K562 (cell line): ENCODE measurements around the gene RNASEH2C. TPM values are rescaled to one million over a fixed set of nuclear protein-coding genes. Genes with fewer than 3 reads are reported as not detected.

Experiments
- ARID1B ChIP-seq: fragments of 450-650 bp; IDR thresholded peaks from 2 replicates; pipeline ENCODE4 v1.6.1; 2016; ENCODE audit warnings: antibody characterized with exemption, mild to moderate bottlenecking, inconsistent platforms
- BRCA1 ChIP-seq, 2 experiments: fragments of 450-650 bp in 1 of 2; sonication (generic) in 1 of 2; formaldehyde crosslinking in 1 of 2; IDR thresholded peaks; 2 replicates each; pipeline versions ENCODE4 v1.5.0 to v1.6.1; 2017 to 2020; ENCODE audit warnings: mild to moderate bottlenecking in 1 of 2, missing genetic modification reagents in 1 of 2
- CBFA2T3 ChIP-seq: fragments of 450-650 bp; IDR thresholded peaks from 2 replicates; pipeline ENCODE4 v1.6.1; 2017
- CBFB ChIP-seq: sonication (generic); formaldehyde crosslinking; IDR thresholded peaks from 2 replicates; pipeline ENCODE4 v1.4.0; 2020; ENCODE audit warnings: mild to moderate bottlenecking, missing genetic modification reagents
- E2F4 ChIP-seq: sonication (generic); formaldehyde crosslinking; IDR thresholded peaks from 2 replicates; pipeline ENCODE4 v1.8.0; 2022; ENCODE audit warnings: mild to moderate bottlenecking, low read depth, missing genetic modification reagents
- FOXK2 ChIP-seq, 2 experiments: fragments of 450-650 bp; IDR thresholded peaks in 1 of 2; conservative IDR thresholded peaks in 1 of 2; 2 replicates each; pipeline ENCODE4 v1.6.1; 2016; ENCODE audit warnings: low read depth in 2 of 2, mild to moderate bottlenecking in 1 of 2
- HIVEP1 ChIP-seq: fragments of 250-450 bp; sonication (Bioruptor Pico); IDR thresholded peaks from 2 replicates; pipeline ENCODE4 v1.4.0; 2020; ENCODE audit warnings: mild to moderate bottlenecking
- HNRNPK ChIP-seq: fragments of 200-400 bp; formaldehyde crosslinking; IDR thresholded peaks from one replicate; pipeline ENCODE4 v1.6.1; 2018; ENCODE audit warnings: mild to moderate bottlenecking, low read depth, low read length; ENCODE audit not compliant: poor library complexity, severe bottlenecking
- KLF10 ChIP-seq: fragments of 250-450 bp; sonication (Bioruptor Pico); IDR thresholded peaks from 2 replicates; pipeline ENCODE4 v1.6.1; 2021; ENCODE audit warnings: matching md5 sums
- MAX ChIP-seq: sonication (generic); formaldehyde crosslinking; IDR thresholded peaks from 2 replicates; pipeline ENCODE4 v1.9.0; 2022; ENCODE audit warnings: mild to moderate bottlenecking, missing genetic modification reagents
- POLR2B ChIP-seq: fragments of 450-650 bp; IDR thresholded peaks from 2 replicates; pipeline ENCODE4 v1.6.1; 2018; ENCODE audit warnings: low read depth; ENCODE audit not compliant: partially characterized antibody
- RFX5 ChIP-seq: IDR thresholded peaks from 2 replicates; pipeline ENCODE4 v1.6.1; 2011; ENCODE audit warnings: low read depth, mild to moderate bottlenecking, improper control_type of control experiment, low read length
- RNF2 ChIP-seq: sonication (generic); IDR thresholded peaks from 2 replicates; pipeline ENCODE4 v1.6.1; 2016
- SRSF9 ChIP-seq: fragments of 200-400 bp; formaldehyde crosslinking; IDR thresholded peaks from 2 replicates; pipeline ENCODE4 v1.6.1; 2017; ENCODE audit warnings: low read depth, low read length, borderline replicate concordance
- TEAD2 ChIP-seq: fragments of 450-650 bp; IDR thresholded peaks from 2 replicates; pipeline ENCODE4 v1.6.1; 2016; ENCODE audit warnings: missing genetic modification characterization, control low read depth, missing compliant biosample characterization
- ZC3H8 ChIP-seq: fragments of 450-650 bp; IDR thresholded peaks from 2 replicates; pipeline ENCODE4 v1.6.1; 2017
- ZFX ChIP-seq: sonication (generic); formaldehyde crosslinking; IDR thresholded peaks from 2 replicates; pipeline ENCODE4 v1.8.0; 2022; ENCODE audit warnings: mild to moderate bottlenecking, missing genetic modification reagents, moderate library complexity
- ZNF232 ChIP-seq: sonication (generic); formaldehyde crosslinking; IDR thresholded peaks from 2 replicates; pipeline ENCODE4 v1.8.0; 2022; ENCODE audit warnings: mild to moderate bottlenecking, missing genetic modification reagents
- ZNF695 ChIP-seq: fragments of 450-650 bp; formaldehyde crosslinking; IDR thresholded peaks from 2 replicates; pipeline ENCODE4 v1.4.0; 2020; ENCODE audit warnings: mild to moderate bottlenecking, moderate library complexity
- ZNF699 ChIP-seq: fragments of 250-450 bp; sonication (Bioruptor Pico); IDR thresholded peaks from 2 replicates; pipeline ENCODE4 v1.8.0; 2021; ENCODE audit warnings: mild to moderate bottlenecking, moderate library complexity; ENCODE audit not compliant: insufficient replicate concordance
- ZNF778 ChIP-seq: fragments of 450-650 bp; formaldehyde crosslinking; IDR thresholded peaks from 2 replicates; pipeline ENCODE4 v1.4.0; 2020; ENCODE audit warnings: mild to moderate bottlenecking, moderate library complexity
- polyA plus RNA-seq, 8 experiments: library from polyadenylated mRNA; depleted of rRNA in 4 of 8; stranded (reverse) in 5 of 8; unstranded in 3 of 8; fragments of >200 nt; fragmentation: Nextera tagmentation in 2 of 8; fragmentation: Illumina TruSeq in 1 of 8; extraction: Ambion mirVana in 2 of 8; extraction: Trizol in 1 of 8; gene quantifications; 2 replicates each; pipeline versions ENCODE4 v1.2.1 to v1.2.3, GENCODE V29; 2011 to 2014; ENCODE audit warnings: inconsistent platforms in 1 of 8, missing spikeins in 1 of 8
- total RNA-seq, 7 experiments: library from RNA; depleted of rRNA in 6 of 7; stranded (reverse); fragments of >200 nt in 6 of 7; fragmentation: Illumina TruSeq in 2 of 7; extraction: Trizol in 2 of 7; gene quantifications; 2 replicates each; pipeline versions ENCODE4 v1.2.1 to v1.2.3, GENCODE V29; 2011 to 2021; ENCODE audit warnings: low replicate concordance in 1 of 7
- TF ChIP-seq, protein P1 (sequence below): conservative IDR thresholded peaks from 2 replicates; pipeline ENCODE4 v1.6.1; 2011; ENCODE audit warnings: low read depth, mild to moderate bottlenecking, low read length; ENCODE audit not compliant: control insufficient read depth
- TF ChIP-seq, protein P2 (sequence below): fragments of 150-350 bp; conservative IDR thresholded peaks from 2 replicates; pipeline ENCODE4 v1.6.1; 2014; ENCODE audit warnings: low read length
- TF ChIP-seq, protein P3 (sequence below): fragments of 250-450 bp; sonication (Bioruptor Pico); IDR thresholded peaks from 2 replicates; pipeline ENCODE4 v1.9.0; 2021; ENCODE audit warnings: mild to moderate bottlenecking

Gene RNASEH2C
- total and polyA plus RNA-seq, 9 of the 15 experiments (the other 6 are each of a cell fraction or from before 2014, with no cell fraction given), result 5.4 to 78.2 (median 15.6) TPM

DNA sequence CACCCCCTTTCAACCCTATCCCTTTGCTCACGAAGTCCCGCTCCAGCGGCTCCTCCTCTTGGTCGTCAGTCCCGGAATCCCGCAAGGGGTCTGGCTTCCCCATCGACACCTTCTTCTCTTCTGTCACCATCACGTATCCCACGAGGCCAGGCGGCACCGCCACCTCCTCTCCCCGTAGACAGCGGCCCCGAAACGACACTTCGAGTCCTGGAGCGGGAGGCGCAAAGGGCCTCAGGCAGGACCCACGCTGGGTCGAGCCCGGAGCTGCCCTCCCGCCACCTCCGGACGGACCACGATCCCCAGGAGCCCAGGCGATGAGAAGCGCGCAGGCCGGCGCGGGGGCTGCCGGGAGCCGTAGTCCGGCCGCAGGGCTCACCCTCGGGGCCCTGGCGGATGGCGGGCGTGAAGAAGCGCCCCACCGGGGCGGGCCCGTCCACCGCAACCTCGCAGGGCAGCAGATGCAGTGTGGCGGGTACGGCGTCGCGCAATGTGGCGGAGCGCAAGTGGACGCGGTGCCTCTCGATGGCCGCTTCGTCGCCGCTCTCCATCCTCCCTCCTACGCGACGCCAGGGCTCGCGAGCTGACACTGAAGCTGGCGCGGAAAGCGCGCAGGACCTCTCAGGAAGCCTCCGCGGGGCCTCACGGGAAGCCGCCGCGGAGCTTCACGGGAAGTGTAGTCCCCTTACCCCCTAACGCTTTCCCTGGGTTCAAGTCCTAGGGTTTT lies at the start of gene RNASEH2C (continued):
- no peak for TF ChIP-seq ZNF695
- no peak for TF ChIP-seq CBFA2T3
- TF ChIP-seq KLF10 (CRISPR knock-in tag), result no peak
- no peak for TF ChIP-seq RFX5
- TF ChIP-seq, protein P1, sequence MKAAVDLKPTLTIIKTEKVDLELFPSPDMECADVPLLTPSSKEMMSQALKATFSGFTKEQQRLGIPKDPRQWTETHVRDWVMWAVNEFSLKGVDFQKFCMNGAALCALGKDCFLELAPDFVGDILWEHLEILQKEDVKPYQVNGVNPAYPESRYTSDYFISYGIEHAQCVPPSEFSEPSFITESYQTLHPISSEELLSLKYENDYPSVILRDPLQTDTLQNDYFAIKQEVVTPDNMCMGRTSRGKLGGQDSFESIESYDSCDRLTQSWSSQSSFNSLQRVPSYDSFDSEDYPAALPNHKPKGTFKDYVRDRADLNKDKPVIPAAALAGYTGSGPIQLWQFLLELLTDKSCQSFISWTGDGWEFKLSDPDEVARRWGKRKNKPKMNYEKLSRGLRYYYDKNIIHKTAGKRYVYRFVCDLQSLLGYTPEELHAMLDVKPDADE, result peak; percentile 92
- peak; percentile 52 for TF ChIP-seq POLR2B
- peak; percentile 31; the same call in 1 of the 2 replicates for TF ChIP-seq CBFB (CRISPR knock-in tag)
- TF ChIP-seq, protein P2, sequence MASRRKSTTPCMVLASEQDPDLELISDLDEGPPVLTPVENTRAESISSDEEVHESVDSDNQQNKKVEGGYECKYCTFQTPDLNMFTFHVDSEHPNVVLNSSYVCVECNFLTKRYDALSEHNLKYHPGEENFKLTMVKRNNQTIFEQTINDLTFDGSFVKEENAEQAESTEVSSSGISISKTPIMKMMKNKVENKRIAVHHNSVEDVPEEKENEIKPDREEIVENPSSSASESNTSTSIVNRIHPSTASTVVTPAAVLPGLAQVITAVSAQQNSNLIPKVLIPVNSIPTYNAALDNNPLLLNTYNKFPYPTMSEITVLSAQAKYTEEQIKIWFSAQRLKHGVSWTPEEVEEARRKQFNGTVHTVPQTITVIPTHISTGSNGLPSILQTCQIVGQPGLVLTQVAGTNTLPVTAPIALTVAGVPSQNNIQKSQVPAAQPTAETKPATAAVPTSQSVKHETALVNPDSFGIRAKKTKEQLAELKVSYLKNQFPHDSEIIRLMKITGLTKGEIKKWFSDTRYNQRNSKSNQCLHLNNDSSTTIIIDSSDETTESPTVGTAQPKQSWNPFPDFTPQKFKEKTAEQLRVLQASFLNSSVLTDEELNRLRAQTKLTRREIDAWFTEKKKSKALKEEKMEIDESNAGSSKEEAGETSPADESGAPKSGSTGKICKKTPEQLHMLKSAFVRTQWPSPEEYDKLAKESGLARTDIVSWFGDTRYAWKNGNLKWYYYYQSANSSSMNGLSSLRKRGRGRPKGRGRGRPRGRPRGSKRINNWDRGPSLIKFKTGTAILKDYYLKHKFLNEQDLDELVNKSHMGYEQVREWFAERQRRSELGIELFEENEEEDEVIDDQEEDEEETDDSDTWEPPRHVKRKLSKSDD, result no peak
- TF ChIP-seq ZNF232 (CRISPR knock-in tag), result no peak
- no peak for TF ChIP-seq BRCA1 (IDR thresholded peaks at IDR 0.05)
- no peak for TF ChIP-seq BRCA1 (CRISPR knock-in tag; IDR thresholded peaks at IDR 0.05)
- no peak for TF ChIP-seq ZNF699
- TF ChIP-seq ZFX (CRISPR knock-in tag), result peak; percentile 90
- TF ChIP-seq SRSF9, result no peak
- peak; percentile 63 for TF ChIP-seq MAX (CRISPR knock-in tag)
- no peak for TF ChIP-seq HIVEP1 (CRISPR knock-in tag)
- TF ChIP-seq ZC3H8, result no peak
- no peak for TF ChIP-seq TEAD2 (tag)
- TF ChIP-seq ARID1B, result no peak
- TF ChIP-seq FOXK2 (conservative IDR thresholded peaks at IDR 0.05 in 1 of 2, IDR thresholded peaks at IDR 0.05 in 1 of 2; ENCODE audit: low read depth in 2 of 2), result no peak
- TF ChIP-seq HNRNPK, result no peak
- 0 out of 2 replicates have a peak, but pooled peaks have one; percentile 32 for TF ChIP-seq RNF2
- no peak for TF ChIP-seq ZNF778
- peak; percentile 81; the same call in 1 of the 2 replicates for TF ChIP-seq E2F4 (CRISPR knock-in tag)
- TF ChIP-seq, protein P3, sequence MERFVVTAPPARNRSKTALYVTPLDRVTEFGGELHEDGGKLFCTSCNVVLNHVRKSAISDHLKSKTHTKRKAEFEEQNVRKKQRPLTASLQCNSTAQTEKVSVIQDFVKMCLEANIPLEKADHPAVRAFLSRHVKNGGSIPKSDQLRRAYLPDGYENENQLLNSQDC (CRISPR knock-in tag), result no peak
